HL-60 (cell line): Measurements from ENCODE around the gene CDH3.

Experiments used
- DNase-seq, 2 experiments: peaks; one replicate each; pipeline ENCODE4 v3.0.0-alpha.2; 2010 to 2020; ENCODE audit warnings: low read depth in 1 of 2, low spot score in 1 of 2
- H3K27ac ChIP-seq: fragments of 250-450 bp; sonication (Bioruptor Pico); replicated peaks from 2 replicates; pipeline ENCODE4 v1.5.1; 2020; ENCODE audit warnings: mild to moderate bottlenecking, moderate library complexity
- H3K27me3 ChIP-seq: fragments of 250-450 bp; sonication (Bioruptor Pico); 2 replicates; pipeline ENCODE4 v1.5.1; 2021; ENCODE audit warnings: mild to moderate bottlenecking, moderate library complexity; ENCODE audit not compliant: insufficient read depth, poor library complexity, severe bottlenecking
- H3K4me3 ChIP-seq: replicated peaks from 2 replicates; pipeline ENCODE4 v1.5.1; 2011; ENCODE audit warnings: mild to moderate bottlenecking, control low read depth, low read length; ENCODE audit not compliant: insufficient read depth
- CTCF ChIP-seq: IDR thresholded peaks from one replicate; pipeline ENCODE4 v1.5.1; 2011; ENCODE audit warnings: low read length, control low read depth, inconsistent platforms; ENCODE audit not compliant: insufficient read depth
- GABPA ChIP-seq: IDR thresholded peaks from 2 replicates; pipeline ENCODE4 v1.6.1; 2012; ENCODE audit warnings: low read depth
- POLR2AphosphoS5 ChIP-seq: IDR thresholded peaks from 2 replicates; pipeline ENCODE4 v1.6.1; 2012; ENCODE audit warnings: low read depth
- REST ChIP-seq: IDR thresholded peaks from 2 replicates; pipeline ENCODE4 v1.6.1; 2012; ENCODE audit warnings: low read depth; ENCODE audit not compliant: insufficient replicate concordance
- SPI1 ChIP-seq: IDR thresholded peaks from 2 replicates; pipeline ENCODE4 v1.6.1; 2012; ENCODE audit warnings: low read depth, mild to moderate bottlenecking, borderline replicate concordance

The CDH3 gene

GRCh38 chr16:68732741-68733399 is 87.8 kb downstream of the CDH3 start:
- H3K4me3 ChIP-seq: no peak overlapping the region
- TF ChIP-seq REST (no peak), SPI1 (no peak), POLR2AphosphoS5 (no peak), GABPA (no peak), CTCF (no peak)
- no peak overlapping the region for H3K27ac ChIP-seq
- no peak for DNase-seq
- no peaks in the 10 kb centered on the region for H3K27me3 ChIP-seq

- TF ChIP-seq CTCF: no peak
- TF ChIP-seq GABPA: no peak
- TF ChIP-seq REST: no peak
- no peak for TF ChIP-seq SPI1
- TF ChIP-seq POLR2AphosphoS5: no peak
- no peak for DNase-seq
- H3K27ac ChIP-seq: no peak overlapping the region
- no peak overlapping the region for H3K4me3 ChIP-seq
- no peaks in the 10 kb centered on the region for H3K27me3 ChIP-seq
These were observed 88.5 kb downstream of the CDH3 start for GRCh38 chr16:68733570-68733969.

- no peak overlapping the region for H3K27ac ChIP-seq
- H3K4me3 ChIP-seq: no peak overlapping the region
- no peaks in the 10 kb centered on the region for H3K27me3 ChIP-seq
- TF ChIP-seq REST: no peak
- no peak for DNase-seq
These were observed 89.7 kb downstream of the CDH3 start for GRCh38 chr16:68734782-68735181.
